ENCODE data around the gene SIRT1. TPM values are rescaled to one million over a fixed set of nuclear protein-coding genes. Genes with fewer than 3 reads are reported as not detected.

The SIRT1 gene
- total and polyA plus RNA-seq, 10 of the 15 experiments (the other 5 are each of a cell fraction or from before 2014, with no cell fraction given), result 3.6 to 14.2 (median 10.2) TPM

DNA sequence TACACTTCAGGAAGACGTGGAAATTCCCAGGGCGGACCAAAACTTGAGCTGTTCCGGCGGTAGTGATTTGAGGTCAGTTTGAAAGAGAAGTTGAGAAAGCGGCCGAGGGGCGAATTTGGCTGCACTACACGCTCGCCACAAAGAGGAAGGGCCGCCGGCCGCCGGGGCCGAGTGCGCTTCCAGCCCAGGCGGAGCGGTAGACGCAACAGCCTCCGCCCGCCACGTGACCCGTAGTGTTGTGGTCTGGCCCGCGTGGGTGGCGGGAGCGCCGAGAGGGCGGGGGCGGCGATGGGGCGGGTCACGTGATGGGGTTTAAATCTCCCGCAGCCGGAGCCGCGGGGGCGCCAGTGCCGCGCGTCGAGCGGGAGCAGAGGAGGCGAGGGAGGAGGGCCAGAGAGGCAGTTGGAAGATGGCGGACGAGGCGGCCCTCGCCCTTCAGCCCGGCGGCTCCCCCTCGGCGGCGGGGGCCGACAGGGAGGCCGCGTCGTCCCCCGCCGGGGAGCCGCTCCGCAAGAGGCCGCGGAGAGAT is at the start of gene SIRT1 (continued):
- TF ChIP-seq NR2C1 (IDR thresholded peaks at IDR 0.05) (no peak), EED (IDR thresholded peaks at IDR 0.05; ENCODE audit: low read depth) (peak; percentile 67), ESRRA (IDR thresholded peaks at IDR 0.05; ENCODE audit: low read length) (no peak), MXI1 (IDR thresholded peaks at IDR 0.05; ENCODE audit: low read depth, low read length) (peak; percentile 17; the same call in 1 of the 2 replicates), BACH1 (IDR thresholded peaks at IDR 0.05; ENCODE audit: borderline replicate concordance) (0 out of 2 replicates have a peak, but pooled peaks have one; percentile 21), ZNF274 (IDR thresholded peaks at IDR 0.05; ENCODE audit: insufficient read depth, insufficient read length) (no peak), RFX5 (IDR thresholded peaks at IDR 0.05; ENCODE audit: low read depth, low read length) (no peak), SREBF1 (IDR thresholded peaks at IDR 0.05; ENCODE audit: low read length) (no peak), FOXK2 (IDR thresholded peaks at IDR 0.05) (no peak; the same call in 1 of the 2 replicates), BCL11A (IDR thresholded peaks at IDR 0.05; ENCODE audit: low read depth, low read length) (no peak), RCOR1 (conservative IDR thresholded peaks at IDR 0.05; ENCODE audit: low read depth, low read length) (no peak), ZZZ3 (IDR thresholded peaks at IDR 0.05; ENCODE audit: control insufficient read depth, insufficient read length, low read depth) (no peak), CHD1 (IDR thresholded peaks at IDR 0.05; ENCODE audit: low read depth, low read length) (no peak), NFYB (IDR thresholded peaks at IDR 0.05; ENCODE audit: insufficient read depth, low read depth, low read length) (no peak), BHLHE40 (IDR thresholded peaks at IDR 0.05; ENCODE audit: borderline replicate concordance in 1 of 2, low read depth in 2 of 2, low read length in 1 of 2) (peak; percentile 95 to 99)
- TF ChIP-seq, protein P1, sequence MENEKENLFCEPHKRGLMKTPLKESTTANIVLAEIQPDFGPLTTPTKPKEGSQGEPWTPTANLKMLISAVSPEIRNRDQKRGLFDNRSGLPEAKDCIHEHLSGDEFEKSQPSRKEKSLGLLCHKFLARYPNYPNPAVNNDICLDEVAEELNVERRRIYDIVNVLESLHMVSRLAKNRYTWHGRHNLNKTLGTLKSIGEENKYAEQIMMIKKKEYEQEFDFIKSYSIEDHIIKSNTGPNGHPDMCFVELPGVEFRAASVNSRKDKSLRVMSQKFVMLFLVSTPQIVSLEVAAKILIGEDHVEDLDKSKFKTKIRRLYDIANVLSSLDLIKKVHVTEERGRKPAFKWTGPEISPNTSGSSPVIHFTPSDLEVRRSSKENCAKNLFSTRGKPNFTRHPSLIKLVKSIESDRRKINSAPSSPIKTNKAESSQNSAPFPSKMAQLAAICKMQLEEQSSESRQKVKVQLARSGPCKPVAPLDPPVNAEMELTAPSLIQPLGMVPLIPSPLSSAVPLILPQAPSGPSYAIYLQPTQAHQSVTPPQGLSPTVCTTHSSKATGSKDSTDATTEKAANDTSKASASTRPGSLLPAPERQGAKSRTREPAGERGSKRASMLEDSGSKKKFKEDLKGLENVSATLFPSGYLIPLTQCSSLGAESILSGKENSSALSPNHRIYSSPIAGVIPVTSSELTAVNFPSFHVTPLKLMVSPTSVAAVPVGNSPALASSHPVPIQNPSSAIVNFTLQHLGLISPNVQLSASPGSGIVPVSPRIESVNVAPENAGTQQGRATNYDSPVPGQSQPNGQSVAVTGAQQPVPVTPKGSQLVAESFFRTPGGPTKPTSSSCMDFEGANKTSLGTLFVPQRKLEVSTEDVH (IDR thresholded peaks at IDR 0.05; ENCODE audit: low read depth, partially characterized antibody), result no peak
- TF ChIP-seq, protein P2, sequence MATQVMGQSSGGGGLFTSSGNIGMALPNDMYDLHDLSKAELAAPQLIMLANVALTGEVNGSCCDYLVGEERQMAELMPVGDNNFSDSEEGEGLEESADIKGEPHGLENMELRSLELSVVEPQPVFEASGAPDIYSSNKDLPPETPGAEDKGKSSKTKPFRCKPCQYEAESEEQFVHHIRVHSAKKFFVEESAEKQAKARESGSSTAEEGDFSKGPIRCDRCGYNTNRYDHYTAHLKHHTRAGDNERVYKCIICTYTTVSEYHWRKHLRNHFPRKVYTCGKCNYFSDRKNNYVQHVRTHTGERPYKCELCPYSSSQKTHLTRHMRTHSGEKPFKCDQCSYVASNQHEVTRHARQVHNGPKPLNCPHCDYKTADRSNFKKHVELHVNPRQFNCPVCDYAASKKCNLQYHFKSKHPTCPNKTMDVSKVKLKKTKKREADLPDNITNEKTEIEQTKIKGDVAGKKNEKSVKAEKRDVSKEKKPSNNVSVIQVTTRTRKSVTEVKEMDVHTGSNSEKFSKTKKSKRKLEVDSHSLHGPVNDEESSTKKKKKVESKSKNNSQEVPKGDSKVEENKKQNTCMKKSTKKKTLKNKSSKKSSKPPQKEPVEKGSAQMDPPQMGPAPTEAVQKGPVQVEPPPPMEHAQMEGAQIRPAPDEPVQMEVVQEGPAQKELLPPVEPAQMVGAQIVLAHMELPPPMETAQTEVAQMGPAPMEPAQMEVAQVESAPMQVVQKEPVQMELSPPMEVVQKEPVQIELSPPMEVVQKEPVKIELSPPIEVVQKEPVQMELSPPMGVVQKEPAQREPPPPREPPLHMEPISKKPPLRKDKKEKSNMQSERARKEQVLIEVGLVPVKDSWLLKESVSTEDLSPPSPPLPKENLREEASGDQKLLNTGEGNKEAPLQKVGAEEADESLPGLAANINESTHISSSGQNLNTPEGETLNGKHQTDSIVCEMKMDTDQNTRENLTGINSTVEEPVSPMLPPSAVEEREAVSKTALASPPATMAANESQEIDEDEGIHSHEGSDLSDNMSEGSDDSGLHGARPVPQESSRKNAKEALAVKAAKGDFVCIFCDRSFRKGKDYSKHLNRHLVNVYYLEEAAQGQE (IDR thresholded peaks at IDR 0.05; ENCODE audit: low read depth, low read length), result no peak
- TF ChIP-seq, protein P3, sequence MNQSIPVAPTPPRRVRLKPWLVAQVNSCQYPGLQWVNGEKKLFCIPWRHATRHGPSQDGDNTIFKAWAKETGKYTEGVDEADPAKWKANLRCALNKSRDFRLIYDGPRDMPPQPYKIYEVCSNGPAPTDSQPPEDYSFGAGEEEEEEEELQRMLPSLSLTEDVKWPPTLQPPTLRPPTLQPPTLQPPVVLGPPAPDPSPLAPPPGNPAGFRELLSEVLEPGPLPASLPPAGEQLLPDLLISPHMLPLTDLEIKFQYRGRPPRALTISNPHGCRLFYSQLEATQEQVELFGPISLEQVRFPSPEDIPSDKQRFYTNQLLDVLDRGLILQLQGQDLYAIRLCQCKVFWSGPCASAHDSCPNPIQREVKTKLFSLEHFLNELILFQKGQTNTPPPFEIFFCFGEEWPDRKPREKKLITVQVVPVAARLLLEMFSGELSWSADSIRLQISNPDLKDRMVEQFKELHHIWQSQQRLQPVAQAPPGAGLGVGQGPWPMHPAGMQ (IDR thresholded peaks at IDR 0.05; ENCODE audit: borderline replicate concordance), result no peak
- TF ChIP-seq, protein P4, sequence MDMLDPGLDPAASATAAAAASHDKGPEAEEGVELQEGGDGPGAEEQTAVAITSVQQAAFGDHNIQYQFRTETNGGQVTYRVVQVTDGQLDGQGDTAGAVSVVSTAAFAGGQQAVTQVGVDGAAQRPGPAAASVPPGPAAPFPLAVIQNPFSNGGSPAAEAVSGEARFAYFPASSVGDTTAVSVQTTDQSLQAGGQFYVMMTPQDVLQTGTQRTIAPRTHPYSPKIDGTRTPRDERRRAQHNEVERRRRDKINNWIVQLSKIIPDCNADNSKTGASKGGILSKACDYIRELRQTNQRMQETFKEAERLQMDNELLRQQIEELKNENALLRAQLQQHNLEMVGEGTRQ (IDR thresholded peaks at IDR 0.05; ENCODE audit: borderline replicate concordance, low read depth, low read length), result peak; percentile 87
- TF ChIP-seq, protein P5, sequence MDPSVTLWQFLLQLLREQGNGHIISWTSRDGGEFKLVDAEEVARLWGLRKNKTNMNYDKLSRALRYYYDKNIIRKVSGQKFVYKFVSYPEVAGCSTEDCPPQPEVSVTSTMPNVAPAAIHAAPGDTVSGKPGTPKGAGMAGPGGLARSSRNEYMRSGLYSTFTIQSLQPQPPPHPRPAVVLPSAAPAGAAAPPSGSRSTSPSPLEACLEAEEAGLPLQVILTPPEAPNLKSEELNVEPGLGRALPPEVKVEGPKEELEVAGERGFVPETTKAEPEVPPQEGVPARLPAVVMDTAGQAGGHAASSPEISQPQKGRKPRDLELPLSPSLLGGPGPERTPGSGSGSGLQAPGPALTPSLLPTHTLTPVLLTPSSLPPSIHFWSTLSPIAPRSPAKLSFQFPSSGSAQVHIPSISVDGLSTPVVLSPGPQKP (IDR thresholded peaks at IDR 0.05; ENCODE audit: low read depth, low read length), result 0 out of 2 replicates have a peak, but pooled peaks have one; percentile 22
